ENCODE results near the gene LRFN4.
"Not testable (repeated sequence)": the region's sequence is repeated elsewhere in the genome, so short reads cannot be mapped to it uniquely, and the experiment has no call there.

Gene LRFN4

GRCh38 chr11:66856496-66857233, at the start of gene LRFN4:
TSS of gene LRFN4 (plus strand) at chr11:66857064. CDS start at chr11:66857745, 681 bp downstream.
- peaks cover 4% of the 10 kb centered on the region for H3K4me1 Mint-ChIP-seq (ENCODE audit: low read depth)
- peak within 1 kb of the TSS; percentile 93 for H3K27ac Mint-ChIP-seq
- H3K4me3 Mint-ChIP-seq = peak within 1 kb of the TSS; percentile 90
- no peaks in the 10 kb centered on the region for H3K9me3 Mint-ChIP-seq (ENCODE audit: low read depth)
- H3K27me3 Mint-ChIP-seq = no peaks in the 10 kb centered on the region
- H3K36me3 Mint-ChIP-seq = no peaks in the 10 kb centered on the region

DNA sequence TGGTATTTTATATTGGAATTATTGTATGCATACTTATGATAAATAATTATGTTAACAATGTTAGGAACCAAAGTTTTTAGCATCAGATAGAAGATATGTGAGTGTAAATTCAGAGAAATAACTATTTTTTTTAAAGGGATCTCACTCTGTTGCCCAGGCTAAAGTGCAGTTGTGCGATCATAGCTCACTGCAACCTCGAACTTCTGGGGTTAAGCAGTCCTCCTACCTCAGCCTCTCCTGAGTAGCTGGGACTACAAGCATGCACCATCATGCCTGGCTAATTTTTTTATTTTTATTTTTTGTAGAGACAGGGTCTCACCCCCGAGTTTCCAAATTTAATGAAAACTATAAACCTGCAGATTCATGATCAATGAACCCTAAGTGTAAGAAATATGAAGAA, 47.3 kb upstream of the LRFN4 start:
- H3K27me3 Mint-ChIP-seq = no peaks in the 10 kb centered on the region
- no peaks in the 10 kb centered on the region for H3K4me1 Mint-ChIP-seq (ENCODE audit: low read depth)
- H3K36me3 Mint-ChIP-seq = peaks cover 12% of the 10 kb centered on the region
- no peaks in the 10 kb centered on the region for H3K9me3 Mint-ChIP-seq (ENCODE audit: low read depth)
- no peak overlapping the region for H3K4me3 Mint-ChIP-seq
- H3K27ac Mint-ChIP-seq = no peak overlapping the region

GRCh38 chr11:66810576-66811185, 46.2 kb upstream of the LRFN4 start:
- H3K9me3 Mint-ChIP-seq (ENCODE audit: low read depth) = no peaks in the 10 kb centered on the region
- H3K27ac Mint-ChIP-seq = no peak overlapping the region
- H3K4me3 Mint-ChIP-seq = no peak overlapping the region
- H3K27me3 Mint-ChIP-seq = no peaks in the 10 kb centered on the region
- peaks cover 12% of the 10 kb centered on the region for H3K36me3 Mint-ChIP-seq
- H3K4me1 Mint-ChIP-seq (ENCODE audit: low read depth) = no peaks in the 10 kb centered on the region

DNA sequence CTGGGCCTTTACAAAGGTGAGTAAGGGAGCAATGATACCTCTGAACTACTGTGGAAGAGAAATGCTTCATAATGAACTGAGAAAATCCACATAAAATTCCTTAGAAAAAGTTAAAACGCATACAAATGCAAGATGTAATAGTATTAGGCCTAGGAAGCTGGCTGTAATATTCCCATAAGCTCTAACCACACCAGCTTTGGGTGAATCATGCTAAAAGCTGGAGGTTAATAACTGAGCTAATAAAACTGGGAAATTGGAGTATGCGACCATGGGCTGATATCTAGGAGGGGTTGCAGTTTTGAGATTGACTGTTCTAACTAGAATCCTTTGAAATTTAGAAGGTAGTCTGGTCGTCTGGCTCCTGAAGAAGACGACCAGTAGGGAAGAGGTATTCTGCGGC, 42.2 kb upstream of the LRFN4 start:
- no peak overlapping the region for H3K27ac Mint-ChIP-seq
- no peaks in the 10 kb centered on the region for H3K27me3 Mint-ChIP-seq
- no peaks in the 10 kb centered on the region for H3K4me1 Mint-ChIP-seq (ENCODE audit: low read depth)
- no peaks in the 10 kb centered on the region for H3K9me3 Mint-ChIP-seq (ENCODE audit: low read depth)
- peaks cover 7% of the 10 kb centered on the region for H3K36me3 Mint-ChIP-seq
- H3K4me3 Mint-ChIP-seq = no peak overlapping the region

GRCh38 chr11:66815646-66816045, 41.2 kb upstream of the LRFN4 start:
- Mint-ChIP-seq H3K9me3 (ENCODE audit: low read depth) (no peaks in the 10 kb centered on the region), H3K4me1 (ENCODE audit: low read depth) (no peaks in the 10 kb centered on the region), H3K27ac (no peak overlapping the region), H3K27me3 (no peaks in the 10 kb centered on the region), H3K4me3 (no peak overlapping the region), H3K36me3 (peaks cover 7% of the 10 kb centered on the region)

- Mint-ChIP-seq H3K27me3 (no peaks in the 10 kb centered on the region), H3K4me1 (ENCODE audit: low read depth) (no peaks in the 10 kb centered on the region), H3K4me3 (no peak overlapping the region)
Measured at GRCh38 chr11:66818231-66818955, 38.5 kb upstream of the LRFN4 start.

DNA sequence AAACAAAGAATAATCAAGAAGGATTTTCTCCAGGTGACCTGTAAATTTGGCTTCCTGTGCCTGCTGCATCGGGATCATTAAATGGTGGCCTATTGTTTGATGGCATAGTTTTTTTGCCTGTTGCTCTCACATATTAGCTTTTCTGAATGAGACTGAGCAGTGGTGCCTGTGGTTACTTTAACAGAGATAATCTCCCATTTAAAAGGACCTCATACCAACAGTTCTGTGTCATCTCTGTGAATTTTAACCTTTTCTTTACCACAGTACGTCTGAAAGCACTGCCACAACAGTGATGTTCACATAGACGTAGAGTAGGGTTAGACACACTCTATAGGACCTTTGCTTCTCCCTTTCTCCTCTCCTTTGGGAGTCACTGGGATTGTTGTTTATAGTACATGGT, 36.5 kb upstream of the LRFN4 start:
- H3K4me1 Mint-ChIP-seq (ENCODE audit: low read depth) = no peaks in the 10 kb centered on the region
- no peaks in the 10 kb centered on the region for H3K9me3 Mint-ChIP-seq (ENCODE audit: low read depth)
- no peak overlapping the region for H3K27ac Mint-ChIP-seq
- H3K27me3 Mint-ChIP-seq = no peaks in the 10 kb centered on the region
- H3K4me3 Mint-ChIP-seq = no peak overlapping the region
- no peaks in the 10 kb centered on the region for H3K36me3 Mint-ChIP-seq

More at GRCh38 chr11:66818231-66818955, 38.5 kb upstream of the LRFN4 start:
- H3K9me3 Mint-ChIP-seq (ENCODE audit: low read depth) = no peaks in the 10 kb centered on the region
- H3K36me3 Mint-ChIP-seq = peaks cover 2% of the 10 kb centered on the region
- no peak overlapping the region for H3K27ac Mint-ChIP-seq

- Mint-ChIP-seq H3K9me3 (ENCODE audit: low read depth) (no peaks in the 10 kb centered on the region), H3K27me3 (no peaks in the 10 kb centered on the region), H3K36me3 (no peaks in the 10 kb centered on the region), H3K27ac (no peak overlapping the region), H3K4me1 (ENCODE audit: low read depth) (no peaks in the 10 kb centered on the region), H3K4me3 (no peak overlapping the region)
Measured at GRCh38 chr11:66820901-66821300, 36.0 kb upstream of the LRFN4 start.

- Mint-ChIP-seq H3K9me3 (ENCODE audit: low read depth) (no peaks in the 10 kb centered on the region), H3K4me1 (ENCODE audit: low read depth) (no peaks in the 10 kb centered on the region), H3K27me3 (no peaks in the 10 kb centered on the region), H3K36me3 (peaks cover 2% of the 10 kb centered on the region), H3K27ac (no peak overlapping the region), H3K4me3 (no peak overlapping the region)
Measured at GRCh38 chr11:66823700-66824099, 33.2 kb upstream of the LRFN4 start.

- H3K4me3 Mint-ChIP-seq; H3K27ac Mint-ChIP-seq; H3K36me3 Mint-ChIP-seq; H3K27me3 Mint-ChIP-seq; H3K4me1 Mint-ChIP-seq (ENCODE audit: low read depth); H3K9me3 Mint-ChIP-seq (ENCODE audit: low read depth): not testable (repeated sequence)
Measured at GRCh38 chr11:66824573-66824972, 32.3 kb upstream of the LRFN4 start.

- Mint-ChIP-seq H3K36me3 (no peaks in the 10 kb centered on the region), H3K4me3 (no peak overlapping the region), H3K27me3 (no peaks in the 10 kb centered on the region), H3K4me1 (ENCODE audit: low read depth) (peaks cover 12% of the 10 kb centered on the region), H3K27ac (peak overlapping the region; percentile 66), H3K9me3 (ENCODE audit: low read depth) (no peaks in the 10 kb centered on the region)
Measured at GRCh38 chr11:66834539-66834845, 22.4 kb upstream of the LRFN4 start.

GRCh38 chr11:66834943-66835342, 21.9 kb upstream of the LRFN4 start:
- H3K4me1 Mint-ChIP-seq (ENCODE audit: low read depth) = peaks cover 17% of the 10 kb centered on the region
- H3K9me3 Mint-ChIP-seq (ENCODE audit: low read depth) = no peaks in the 10 kb centered on the region
- H3K4me3 Mint-ChIP-seq = no peak overlapping the region
- H3K27me3 Mint-ChIP-seq = no peaks in the 10 kb centered on the region
- H3K27ac Mint-ChIP-seq = no peak overlapping the region
- no peaks in the 10 kb centered on the region for H3K36me3 Mint-ChIP-seq

DNA sequence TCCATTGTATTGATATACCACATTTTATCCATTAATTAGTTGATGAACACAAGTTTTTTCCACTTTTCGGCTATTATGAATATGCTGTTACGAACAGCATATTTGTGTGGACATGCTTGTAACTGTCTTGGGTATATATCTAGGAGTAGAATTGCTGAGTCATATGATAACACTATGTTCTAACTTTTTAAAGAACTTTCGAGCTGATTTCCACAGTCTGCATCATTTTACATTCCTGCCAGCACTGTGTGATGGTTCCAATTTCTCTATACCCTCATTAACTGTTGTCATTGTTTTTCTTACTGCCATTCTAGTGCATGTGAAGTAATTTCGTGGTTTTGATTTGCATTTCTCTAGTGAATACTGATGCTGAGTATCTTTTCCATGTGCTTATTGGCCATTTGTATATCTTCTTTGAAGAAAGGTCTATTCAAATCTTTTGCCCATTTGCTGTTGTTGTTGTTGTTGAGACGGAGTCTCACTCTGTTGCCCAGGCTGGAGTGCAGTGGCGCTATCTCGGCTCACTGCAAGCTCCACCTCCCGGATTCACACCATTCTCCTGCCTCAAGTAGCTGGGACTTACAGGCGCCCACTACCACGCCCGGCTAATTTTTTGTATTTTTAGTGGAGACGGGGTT, 21.0 kb upstream of the LRFN4 start:
- Mint-ChIP-seq H3K4me1 (ENCODE audit: low read depth) (peaks cover 26% of the 10 kb centered on the region), H3K27ac (peak overlapping the region; percentile 79), H3K27me3 (no peaks in the 10 kb centered on the region), H3K9me3 (ENCODE audit: low read depth) (no peaks in the 10 kb centered on the region), H3K4me3 (no peak overlapping the region), H3K36me3 (peaks cover 3% of the 10 kb centered on the region)

DNA sequence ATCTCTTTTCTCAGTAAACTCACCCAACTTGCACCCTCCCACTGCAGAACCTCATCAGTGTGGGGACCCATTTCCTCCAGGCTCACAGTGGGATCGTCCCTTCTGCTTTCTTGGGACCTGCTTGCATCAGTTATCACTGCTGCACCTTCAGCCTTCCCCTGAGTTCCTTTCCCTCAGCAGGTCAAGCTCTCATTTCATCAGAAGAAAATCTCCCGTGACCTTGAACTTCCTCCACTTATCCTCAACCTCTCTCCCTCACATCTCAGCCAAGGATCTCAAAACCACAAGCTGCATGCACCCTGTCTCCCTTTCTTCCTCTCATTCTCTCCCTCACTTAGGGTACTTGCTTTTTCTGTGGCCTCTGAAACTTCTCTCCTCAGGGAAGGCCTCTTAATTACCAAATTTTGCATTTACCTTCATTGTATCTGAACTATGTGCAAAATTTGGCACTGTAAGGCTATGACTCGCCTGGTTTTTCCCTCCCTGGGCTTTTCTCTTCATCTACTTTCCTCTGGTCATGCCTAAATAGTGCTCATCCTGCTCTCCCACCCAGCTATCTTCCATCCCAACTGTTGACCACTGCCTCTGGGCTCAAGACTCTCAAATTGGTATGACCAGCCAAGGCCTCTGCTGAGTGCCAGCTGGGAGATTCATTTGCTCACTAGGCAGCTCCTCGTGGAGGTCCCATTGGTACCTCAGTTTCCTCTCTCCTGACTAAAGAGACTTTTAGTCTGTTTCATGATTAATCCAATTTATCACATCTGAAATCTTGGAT, 16.4 kb upstream of the LRFN4 start:
- no peaks in the 10 kb centered on the region for H3K27me3 Mint-ChIP-seq
- peak overlapping the region; percentile 93 for H3K27ac Mint-ChIP-seq
- H3K4me3 Mint-ChIP-seq = peak overlapping the region; percentile 71
- no peaks in the 10 kb centered on the region for H3K9me3 Mint-ChIP-seq (ENCODE audit: low read depth)
- H3K36me3 Mint-ChIP-seq = peaks cover 3% of the 10 kb centered on the region
- peaks cover 52% of the 10 kb centered on the region for H3K4me1 Mint-ChIP-seq (ENCODE audit: low read depth)
